ENCODE results near the gene MMRN2.

- TF ChIP-seq CTCF (IDR thresholded peaks at IDR 0.05): no peak
- TF ChIP-seq POLR2A (IDR thresholded peaks at IDR 0.05): no peak
- TF ChIP-seq EP300 (IDR thresholded peaks at IDR 0.05): no peak
- TF ChIP-seq POLR2AphosphoS5 (IDR thresholded peaks at IDR 0.05): no peak
Observed at GRCh38 chr10:86952106-86952505, 5.3 kb downstream of the MMRN2 start.

All from upper lobe of left lung (tissue), 4 donors.